Measurements from ENCODE around the gene AKAP13.

DNA sequence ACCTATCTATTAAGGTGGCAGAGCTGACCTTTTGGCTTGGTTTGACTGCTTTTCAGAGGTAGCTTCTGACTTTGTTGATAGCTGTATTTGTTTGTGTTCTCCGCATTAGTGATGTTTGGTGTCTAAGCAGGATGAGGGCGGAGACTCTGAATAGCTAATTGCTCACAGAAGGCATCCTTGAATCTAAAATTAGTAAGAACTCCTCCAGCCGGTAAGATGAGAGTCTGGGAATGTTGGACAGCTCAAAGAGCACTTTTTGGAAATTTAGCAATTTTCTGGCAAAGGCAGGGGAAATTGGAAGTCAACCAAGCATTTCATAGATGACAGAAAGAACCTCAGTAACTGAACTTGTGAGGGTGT lies 240.3 kb downstream of the AKAP13 start:
- TF ChIP-seq ETS1 (CRISPR knock-in tag; IDR thresholded peaks at IDR 0.05): no peak
- TF ChIP-seq MEF2D (CRISPR knock-in tag; IDR thresholded peaks at IDR 0.05): no peak
- TF ChIP-seq, protein P1, sequence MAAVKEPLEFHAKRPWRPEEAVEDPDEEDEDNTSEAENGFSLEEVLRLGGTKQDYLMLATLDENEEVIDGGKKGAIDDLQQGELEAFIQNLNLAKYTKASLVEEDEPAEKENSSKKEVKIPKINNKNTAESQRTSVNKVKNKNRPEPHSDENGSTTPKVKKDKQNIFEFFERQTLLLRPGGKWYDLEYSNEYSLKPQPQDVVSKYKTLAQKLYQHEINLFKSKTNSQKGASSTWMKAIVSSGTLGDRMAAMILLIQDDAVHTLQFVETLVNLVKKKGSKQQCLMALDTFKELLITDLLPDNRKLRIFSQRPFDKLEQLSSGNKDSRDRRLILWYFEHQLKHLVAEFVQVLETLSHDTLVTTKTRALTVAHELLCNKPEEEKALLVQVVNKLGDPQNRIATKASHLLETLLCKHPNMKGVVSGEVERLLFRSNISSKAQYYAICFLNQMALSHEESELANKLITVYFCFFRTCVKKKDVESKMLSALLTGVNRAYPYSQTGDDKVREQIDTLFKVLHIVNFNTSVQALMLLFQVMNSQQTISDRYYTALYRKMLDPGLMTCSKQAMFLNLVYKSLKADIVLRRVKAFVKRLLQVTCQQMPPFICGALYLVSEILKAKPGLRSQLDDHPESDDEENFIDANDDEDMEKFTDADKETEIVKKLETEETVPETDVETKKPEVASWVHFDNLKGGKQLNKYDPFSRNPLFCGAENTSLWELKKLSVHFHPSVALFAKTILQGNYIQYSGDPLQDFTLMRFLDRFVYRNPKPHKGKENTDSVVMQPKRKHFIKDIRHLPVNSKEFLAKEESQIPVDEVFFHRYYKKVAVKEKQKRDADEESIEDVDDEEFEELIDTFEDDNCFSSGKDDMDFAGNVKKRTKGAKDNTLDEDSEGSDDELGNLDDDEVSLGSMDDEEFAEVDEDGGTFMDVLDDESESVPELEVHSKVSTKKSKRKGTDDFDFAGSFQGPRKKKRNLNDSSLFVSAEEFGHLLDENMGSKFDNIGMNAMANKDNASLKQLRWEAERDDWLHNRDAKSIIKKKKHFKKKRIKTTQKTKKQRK (IDR thresholded peaks at IDR 0.05; ENCODE audit: low read length): no peak
- TF ChIP-seq NR3C1 (CRISPR knock-in tag; IDR thresholded peaks at IDR 0.05): no peak
- no peak for TF ChIP-seq ZNF576 (CRISPR knock-in tag; IDR thresholded peaks at IDR 0.05)
- TF ChIP-seq MYC (CRISPR knock-in tag; IDR thresholded peaks at IDR 0.05; ENCODE audit: borderline replicate concordance): no peak
- TF ChIP-seq, protein P2, sequence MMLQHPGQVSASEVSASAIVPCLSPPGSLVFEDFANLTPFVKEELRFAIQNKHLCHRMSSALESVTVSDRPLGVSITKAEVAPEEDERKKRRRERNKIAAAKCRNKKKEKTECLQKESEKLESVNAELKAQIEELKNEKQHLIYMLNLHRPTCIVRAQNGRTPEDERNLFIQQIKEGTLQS (CRISPR knock-in tag; IDR thresholded peaks at IDR 0.05): no peak
- TF ChIP-seq, protein P3, sequence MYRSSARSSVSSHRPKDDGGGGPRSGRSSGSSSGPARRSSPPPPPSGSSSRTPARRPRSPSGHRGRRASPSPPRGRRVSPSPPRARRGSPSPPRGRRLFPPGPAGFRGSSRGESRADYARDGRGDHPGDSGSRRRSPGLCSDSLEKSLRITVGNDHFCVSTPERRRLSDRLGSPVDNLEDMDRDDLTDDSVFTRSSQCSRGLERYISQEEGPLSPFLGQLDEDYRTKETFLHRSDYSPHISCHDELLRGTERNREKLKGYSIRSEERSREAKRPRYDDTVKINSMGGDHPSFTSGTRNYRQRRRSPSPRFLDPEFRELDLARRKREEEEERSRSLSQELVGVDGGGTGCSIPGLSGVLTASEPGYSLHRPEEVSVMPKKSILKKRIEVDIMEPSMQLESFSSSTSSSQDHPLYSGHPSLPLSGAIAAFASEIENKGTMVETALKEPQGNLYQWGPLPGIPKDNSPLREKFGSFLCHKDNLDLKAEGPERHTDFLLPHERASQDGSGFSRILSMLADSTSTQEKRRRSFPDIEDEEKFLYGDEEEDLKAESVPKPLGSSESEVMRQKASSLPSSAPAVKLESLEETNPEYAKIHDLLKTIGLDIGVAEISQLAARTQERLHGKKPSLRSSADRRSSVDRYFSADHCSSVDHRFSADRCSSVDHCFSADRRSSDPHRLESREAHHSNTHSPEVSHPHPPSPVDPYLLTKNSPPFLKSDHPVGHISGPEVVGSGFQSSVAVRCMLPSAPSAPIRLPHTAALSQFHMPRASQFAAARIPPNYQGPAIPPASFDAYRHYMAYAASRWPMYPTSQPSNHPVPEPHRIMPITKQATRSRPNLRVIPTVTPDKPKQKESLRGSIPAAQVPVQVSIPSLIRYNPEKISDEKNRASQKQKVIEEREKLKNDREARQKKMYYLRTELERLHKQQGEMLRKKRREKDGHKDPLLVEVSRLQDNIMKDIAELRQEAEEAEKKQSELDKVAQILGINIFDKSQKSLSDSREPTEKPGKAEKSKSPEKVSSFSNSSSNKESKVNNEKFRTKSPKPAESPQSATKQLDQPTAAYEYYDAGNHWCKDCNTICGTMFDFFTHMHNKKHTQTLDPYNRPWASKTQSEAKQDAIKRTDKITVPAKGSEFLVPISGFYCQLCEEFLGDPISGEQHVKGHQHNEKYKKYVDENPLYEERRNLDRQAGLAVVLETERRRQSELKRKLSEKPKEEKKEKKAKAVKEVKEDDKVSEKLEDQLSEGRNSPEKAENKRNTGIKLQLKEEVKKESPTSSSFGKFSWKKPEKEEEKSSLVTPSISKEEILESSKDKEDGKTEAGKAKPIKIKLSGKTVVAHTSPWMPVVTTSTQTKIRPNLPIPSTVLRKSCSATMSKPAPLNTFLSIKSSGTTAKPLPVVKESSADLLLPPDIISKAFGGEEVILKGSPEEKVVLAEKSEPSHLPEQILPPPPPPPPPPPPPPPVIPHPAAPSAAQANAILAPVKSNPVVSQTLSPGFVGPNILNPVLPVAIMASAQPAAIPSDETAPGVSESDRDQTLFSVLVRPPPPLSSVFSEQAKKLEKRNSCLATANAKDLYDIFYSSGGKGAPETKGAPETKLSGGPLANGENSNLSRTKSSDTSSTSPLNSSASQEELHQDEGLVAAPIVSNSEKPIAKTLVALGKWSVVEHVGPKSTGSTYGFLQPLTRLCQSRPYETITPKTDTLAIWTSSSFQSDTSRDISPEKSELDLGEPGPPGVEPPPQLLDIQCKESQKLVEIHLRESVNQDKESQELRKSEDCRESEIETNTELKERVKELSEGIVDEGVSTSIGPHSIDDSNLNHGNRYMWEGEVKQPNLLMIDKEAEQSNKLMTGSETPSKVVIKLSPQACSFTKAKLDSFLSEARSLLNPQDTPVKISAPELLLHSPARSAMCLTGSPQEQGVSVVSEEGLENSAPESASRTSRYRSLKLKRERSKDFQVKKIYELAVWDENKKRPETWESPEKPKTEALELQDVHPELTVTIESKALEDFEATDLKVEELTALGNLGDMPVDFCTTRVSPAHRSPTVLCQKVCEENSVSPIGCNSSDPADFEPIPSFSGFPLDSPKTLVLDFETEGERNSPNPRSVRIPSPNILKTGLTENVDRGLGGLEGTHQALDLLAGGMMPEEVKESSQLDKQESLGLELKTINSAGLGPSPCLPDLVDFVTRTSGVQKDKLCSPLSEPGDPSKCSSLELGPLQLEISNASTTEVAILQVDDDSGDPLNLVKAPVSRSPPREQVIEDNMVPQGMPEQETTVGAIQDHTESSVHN (CRISPR knock-in tag; IDR thresholded peaks at IDR 0.05): no peak
- no peak for TF ChIP-seq SMARCC2 (IDR thresholded peaks at IDR 0.05)
- no peak for TF ChIP-seq EHMT2 (IDR thresholded peaks at IDR 0.05; ENCODE audit: borderline replicate concordance, low read depth, low read length)
- TF ChIP-seq, protein P4, sequence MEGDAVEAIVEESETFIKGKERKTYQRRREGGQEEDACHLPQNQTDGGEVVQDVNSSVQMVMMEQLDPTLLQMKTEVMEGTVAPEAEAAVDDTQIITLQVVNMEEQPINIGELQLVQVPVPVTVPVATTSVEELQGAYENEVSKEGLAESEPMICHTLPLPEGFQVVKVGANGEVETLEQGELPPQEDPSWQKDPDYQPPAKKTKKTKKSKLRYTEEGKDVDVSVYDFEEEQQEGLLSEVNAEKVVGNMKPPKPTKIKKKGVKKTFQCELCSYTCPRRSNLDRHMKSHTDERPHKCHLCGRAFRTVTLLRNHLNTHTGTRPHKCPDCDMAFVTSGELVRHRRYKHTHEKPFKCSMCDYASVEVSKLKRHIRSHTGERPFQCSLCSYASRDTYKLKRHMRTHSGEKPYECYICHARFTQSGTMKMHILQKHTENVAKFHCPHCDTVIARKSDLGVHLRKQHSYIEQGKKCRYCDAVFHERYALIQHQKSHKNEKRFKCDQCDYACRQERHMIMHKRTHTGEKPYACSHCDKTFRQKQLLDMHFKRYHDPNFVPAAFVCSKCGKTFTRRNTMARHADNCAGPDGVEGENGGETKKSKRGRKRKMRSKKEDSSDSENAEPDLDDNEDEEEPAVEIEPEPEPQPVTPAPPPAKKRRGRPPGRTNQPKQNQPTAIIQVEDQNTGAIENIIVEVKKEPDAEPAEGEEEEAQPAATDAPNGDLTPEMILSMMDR (CRISPR knock-in tag; IDR thresholded peaks at IDR 0.05): no peak
